ENCODE measurements around the gene VWA8.
"Not testable (repeated sequence)": the region's sequence is repeated elsewhere in the genome, so short reads cannot be mapped to it uniquely, and the experiment has no call there.

Gene VWA8

GRCh38 chr13:41928323-41928722, 32.6 kb downstream of the VWA8 start:
- TF ChIP-seq CTCF (conservative IDR thresholded peaks at IDR 0.05) (no peak), ZFX (IDR thresholded peaks at IDR 0.05) (no peak)
- H3K27ac ChIP-seq, result no peak overlapping the region

GRCh38 chr13:41925014-41925413, 35.9 kb downstream of the VWA8 start:
- TF ChIP-seq CTCF (conservative IDR thresholded peaks at IDR 0.05), result no peak
- TF ChIP-seq ZFX (IDR thresholded peaks at IDR 0.05), result no peak
- no peak overlapping the region for H3K27ac ChIP-seq

GRCh38 chr13:41922894-41923293, 38.0 kb downstream of the VWA8 start:
- H3K27ac ChIP-seq, result not testable (repeated sequence)

GRCh38 chr13:41919741-41920487, 41.0 kb downstream of the VWA8 start:
- no peak overlapping the region for H3K27ac ChIP-seq
- no peak for TF ChIP-seq CTCF (conservative IDR thresholded peaks at IDR 0.05)
- no peak for TF ChIP-seq ZFX (IDR thresholded peaks at IDR 0.05)

- H3K27ac ChIP-seq, result no peak overlapping the region
- no peak for TF ChIP-seq CTCF (conservative IDR thresholded peaks at IDR 0.05)
Measured at GRCh38 chr13:41919031-41919740, 41.7 kb downstream of the VWA8 start.

GRCh38 chr13:41917641-41918040, 43.3 kb downstream of the VWA8 start:
- TF ChIP-seq CTCF (conservative IDR thresholded peaks at IDR 0.05) (no peak), ZFX (IDR thresholded peaks at IDR 0.05) (no peak)
- H3K27ac ChIP-seq, result no peak overlapping the region

GRCh38 chr13:41916173-41916954, 44.5 kb downstream of the VWA8 start:
- no peak overlapping the region for H3K27ac ChIP-seq

More at GRCh38 chr13:41916173-41916954, 44.5 kb downstream of the VWA8 start:
- TF ChIP-seq CTCF (conservative IDR thresholded peaks at IDR 0.05) (no peak), ZFX (IDR thresholded peaks at IDR 0.05) (no peak)

Data from C4-2B (cell line).